ENCODE results near the gene PGAP1. TPM values are rescaled to one million over a fixed set of nuclear protein-coding genes. Genes with fewer than 3 reads are reported as not detected.

The PGAP1 gene
- total RNA-seq, 4 donors from 2014 or later: 8.0 to 13.3 (median 12.7) TPM

DNA sequence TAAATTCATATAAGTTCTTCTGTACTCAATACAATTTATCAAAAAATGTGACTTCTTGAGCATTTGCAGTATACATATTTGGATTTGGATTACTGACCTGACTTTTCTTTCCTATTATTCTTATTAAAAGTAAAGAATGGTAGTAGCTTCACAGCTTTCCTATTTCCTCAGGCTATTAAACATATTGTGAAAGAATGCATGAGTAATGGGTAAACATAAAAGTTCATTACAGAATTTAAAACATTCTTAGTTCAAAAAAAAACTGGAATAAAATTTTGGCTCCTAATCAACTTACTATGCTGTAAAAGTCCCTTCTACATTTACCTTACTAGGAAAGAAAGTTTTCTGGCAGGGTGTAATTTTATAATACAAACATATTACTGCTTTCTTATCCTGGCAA, 90.1 kb downstream of the PGAP1 start:
- no peaks in the 10 kb centered on the region for H3K9me3 ChIP-seq
- H3K4me1 ChIP-seq: no peaks in the 10 kb centered on the region

DNA sequence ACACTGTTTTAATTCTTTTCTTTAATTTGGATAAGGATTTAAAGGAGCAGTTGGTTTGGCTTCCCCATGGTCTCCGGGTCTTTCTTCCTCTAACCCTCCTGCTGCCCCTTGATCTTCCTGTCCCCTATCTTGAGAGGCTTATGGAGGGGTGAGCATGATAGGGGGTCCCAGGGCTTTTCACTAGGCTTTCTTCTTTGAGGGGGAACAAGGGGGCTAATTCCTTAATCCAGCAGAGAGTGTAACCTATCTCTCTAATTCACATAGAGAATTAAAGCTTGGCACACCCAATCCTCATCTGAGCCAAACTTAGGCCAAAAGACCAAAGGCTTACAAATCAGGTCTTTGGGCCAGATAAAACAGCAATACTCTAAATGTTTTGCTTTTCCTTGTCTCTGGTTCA, 95.8 kb downstream of the PGAP1 start:
- no peaks in the 10 kb centered on the region for H3K9me3 ChIP-seq

More for the DNA sequence above, 90.1 kb downstream of the PGAP1 start:
- no peak for DNase-seq (ENCODE audit: low spot score in 2 of 2)
- Histone ChIP-seq H3K27me3 (no peaks in the 10 kb centered on the region), H3K27ac (no peak overlapping the region), H3K4me3 (no peak overlapping the region), H3K36me3 (peaks cover 0 to 34% (median 0%) of the 10 kb centered on the region in 3 donors)
- TF ChIP-seq, protein P1, sequence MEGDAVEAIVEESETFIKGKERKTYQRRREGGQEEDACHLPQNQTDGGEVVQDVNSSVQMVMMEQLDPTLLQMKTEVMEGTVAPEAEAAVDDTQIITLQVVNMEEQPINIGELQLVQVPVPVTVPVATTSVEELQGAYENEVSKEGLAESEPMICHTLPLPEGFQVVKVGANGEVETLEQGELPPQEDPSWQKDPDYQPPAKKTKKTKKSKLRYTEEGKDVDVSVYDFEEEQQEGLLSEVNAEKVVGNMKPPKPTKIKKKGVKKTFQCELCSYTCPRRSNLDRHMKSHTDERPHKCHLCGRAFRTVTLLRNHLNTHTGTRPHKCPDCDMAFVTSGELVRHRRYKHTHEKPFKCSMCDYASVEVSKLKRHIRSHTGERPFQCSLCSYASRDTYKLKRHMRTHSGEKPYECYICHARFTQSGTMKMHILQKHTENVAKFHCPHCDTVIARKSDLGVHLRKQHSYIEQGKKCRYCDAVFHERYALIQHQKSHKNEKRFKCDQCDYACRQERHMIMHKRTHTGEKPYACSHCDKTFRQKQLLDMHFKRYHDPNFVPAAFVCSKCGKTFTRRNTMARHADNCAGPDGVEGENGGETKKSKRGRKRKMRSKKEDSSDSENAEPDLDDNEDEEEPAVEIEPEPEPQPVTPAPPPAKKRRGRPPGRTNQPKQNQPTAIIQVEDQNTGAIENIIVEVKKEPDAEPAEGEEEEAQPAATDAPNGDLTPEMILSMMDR (IDR thresholded peaks at IDR 0.05): no peak
- TF ChIP-seq EP300 (IDR thresholded peaks at IDR 0.05) (no peak), POLR2A (IDR thresholded peaks at IDR 0.05) (no peak)

DNA sequence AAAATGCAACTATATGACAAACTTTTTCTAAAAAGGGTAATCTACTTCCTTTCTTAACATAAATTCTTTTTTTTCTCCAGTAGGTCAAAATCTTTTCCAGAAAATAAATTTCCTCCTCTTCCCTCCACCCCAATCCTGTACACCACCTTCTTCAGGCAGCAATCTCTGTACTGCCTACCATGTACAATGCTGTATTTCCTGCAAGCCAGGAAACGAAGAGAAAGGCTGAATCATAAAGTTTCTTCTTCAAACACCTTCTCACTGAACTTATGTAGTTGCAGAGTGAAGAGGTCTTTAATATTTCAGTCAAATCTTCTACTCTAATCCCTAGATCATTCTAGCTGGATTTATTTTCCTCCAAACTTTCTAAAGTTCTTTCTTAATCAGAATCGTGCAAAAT, 99.2 kb downstream of the PGAP1 start:
- H3K27ac ChIP-seq: no peak overlapping the region
- 68 to 74% methylated on average over 2 of the region's 2 CpGs for WGBS, 2 donors

More for the DNA sequence above, 95.8 kb downstream of the PGAP1 start:
- Histone ChIP-seq H3K4me1 (no peaks in the 10 kb centered on the region), H3K27ac (no peak overlapping the region), H3K36me3 (no peaks in the 10 kb centered on the region), H3K27me3 (no peaks in the 10 kb centered on the region), H3K4me3 (no peak overlapping the region)
- 73 to 75% methylated on average over 1 of the region's 1 CpG for WGBS, 2 donors
- TF ChIP-seq POLR2A (IDR thresholded peaks at IDR 0.05): no peak
- TF ChIP-seq EP300 (IDR thresholded peaks at IDR 0.05): no peak
- TF ChIP-seq, protein P1 (IDR thresholded peaks at IDR 0.05): no peak
- no peak for DNase-seq (ENCODE audit: low spot score in 2 of 2)

DNA sequence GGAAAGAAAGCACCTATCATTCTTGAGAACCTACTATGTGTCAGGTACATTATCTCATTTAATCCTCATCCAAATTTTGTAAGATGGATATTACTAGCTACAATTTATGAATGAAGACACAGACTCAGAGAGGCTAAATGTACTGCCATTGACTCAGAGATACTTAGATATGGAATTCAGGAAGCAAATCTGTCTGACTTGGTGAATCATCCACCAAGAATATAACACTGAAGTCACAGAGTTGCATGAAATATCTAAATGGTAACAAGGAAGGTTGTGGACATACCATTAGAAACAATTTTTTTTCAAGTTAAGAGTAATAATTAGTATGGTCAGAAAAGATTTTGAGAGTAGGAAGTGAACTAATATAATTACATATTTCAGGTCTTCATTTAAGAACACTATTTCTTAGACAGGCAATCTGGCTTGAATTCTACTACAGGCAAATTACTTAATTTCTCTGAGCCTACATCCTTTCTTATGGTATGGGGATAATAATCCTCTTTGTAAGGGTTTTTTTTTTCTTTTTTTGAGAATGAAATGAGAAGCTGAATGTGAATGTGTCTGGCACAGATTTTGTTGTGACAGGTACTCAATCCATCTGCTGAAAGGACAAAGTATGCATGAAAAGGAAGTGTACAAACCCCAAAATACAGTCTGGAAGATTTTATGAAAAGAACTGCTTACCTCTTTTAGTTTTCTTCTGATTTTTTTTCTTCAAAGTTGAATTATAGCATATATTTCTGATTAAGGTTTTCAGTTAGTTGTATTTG, 102.6 kb downstream of the PGAP1 start:
- H3K36me3 ChIP-seq: no peaks in the 10 kb centered on the region
- H3K4me1 ChIP-seq: no peaks in the 10 kb centered on the region
- DNase-seq (ENCODE audit: low spot score in 2 of 2): no peak
- TF ChIP-seq, protein P1 (IDR thresholded peaks at IDR 0.05): no peak
- TF ChIP-seq EP300 (IDR thresholded peaks at IDR 0.05) (no peak), POLR2A (IDR thresholded peaks at IDR 0.05) (no peak)
- H3K27me3 ChIP-seq: no peaks in the 10 kb centered on the region
- H3K9me3 ChIP-seq: peaks cover 0 to 4% (median 0%) of the 10 kb centered on the region in 4 donors
- H3K27ac ChIP-seq: no peak overlapping the region
- H3K4me3 ChIP-seq: no peak overlapping the region

More for the DNA sequence above, 99.2 kb downstream of the PGAP1 start:
- Histone ChIP-seq H3K36me3 (no peaks in the 10 kb centered on the region), H3K4me3 (no peak overlapping the region), H3K27me3 (no peaks in the 10 kb centered on the region), H3K9me3 (no peaks in the 10 kb centered on the region), H3K4me1 (no peaks in the 10 kb centered on the region)
- no peak for DNase-seq (ENCODE audit: low spot score in 2 of 2)
- TF ChIP-seq, protein P1 (IDR thresholded peaks at IDR 0.05): no peak
- TF ChIP-seq EP300 (IDR thresholded peaks at IDR 0.05): no peak
- no peak for TF ChIP-seq POLR2A (IDR thresholded peaks at IDR 0.05)

DNA sequence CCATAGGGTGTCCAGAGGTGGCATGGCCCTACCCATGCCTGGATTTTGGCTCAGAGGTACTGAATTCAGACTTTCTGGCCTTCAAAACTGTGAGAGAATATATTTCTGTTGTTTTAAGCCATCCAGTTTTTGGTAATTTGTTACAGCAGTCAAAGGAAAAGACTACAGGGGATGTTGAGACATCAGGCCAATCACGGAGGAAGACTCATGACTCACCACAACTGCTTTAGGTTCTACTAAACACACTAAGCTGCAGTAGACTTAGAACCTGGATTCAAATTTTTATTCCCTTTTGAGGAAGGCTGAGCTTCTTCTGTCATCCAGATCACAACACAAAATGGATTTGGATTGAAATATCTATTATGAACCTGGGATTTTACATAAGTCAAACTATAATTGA, 105.3 kb downstream of the PGAP1 start:
- TF ChIP-seq, protein P1 (IDR thresholded peaks at IDR 0.05): no peak
- TF ChIP-seq POLR2A (IDR thresholded peaks at IDR 0.05) (no peak), EP300 (IDR thresholded peaks at IDR 0.05) (no peak)
- Histone ChIP-seq H3K9me3 (peaks cover 0 to 24% (median 0%) of the 10 kb centered on the region in 4 donors), H3K36me3 (no peaks in the 10 kb centered on the region), H3K4me3 (no peak overlapping the region), H3K27ac (no peak overlapping the region), H3K4me1 (no peaks in the 10 kb centered on the region), H3K27me3 (no peaks in the 10 kb centered on the region)
- WGBS, 2 donors: 86 to 90% methylated on average over 1 of the region's 1 CpG
- no peak for DNase-seq (ENCODE audit: low spot score in 2 of 2)

All from tibial nerve (tissue), 4 donors.